H1 (cell line): Measurements from ENCODE around the gene C2orf81.
A peak's percentile ranks its signal among the peaks of the same experiment; 100 is the strongest.

Source experiments
- CEBPB ChIP-seq: IDR thresholded peaks from 2 replicates; pipeline ENCODE4 v1.6.1; 2012; ENCODE audit warnings: low read depth, low read length
- CHD2 ChIP-seq: IDR thresholded peaks from 2 replicates; pipeline ENCODE4 v1.6.1; 2012; ENCODE audit warnings: low read length, improper control_type of control experiment
- CTCF ChIP-seq, 3 experiments: IDR thresholded peaks; 1 replicate in 2 of 3; 2 replicates in 1 of 3; pipeline versions ENCODE4 v1.5.1 to v1.6.1; 2011; ENCODE audit warnings: low read length in 3 of 3, mild to moderate bottlenecking in 3 of 3, inconsistent platforms in 2 of 3, low read depth in 1 of 3, moderate library complexity in 1 of 3; ENCODE audit not compliant: insufficient read depth in 1 of 3; ENCODE audit errors: control extremely low read depth in 1 of 3
- EZH2 ChIP-seq: fragments of 200-600 bp; sonication (generic); IDR thresholded peaks from 2 replicates; pipeline ENCODE4 v1.7.1; 2012; ENCODE audit warnings: low read depth, mild to moderate bottlenecking, moderate library complexity, low read length, inconsistent platforms; ENCODE audit not compliant: severe bottlenecking
- JUND ChIP-seq: IDR thresholded peaks from 2 replicates; pipeline ENCODE4 v1.6.1; 2011; ENCODE audit warnings: mild to moderate bottlenecking, improper control_type of control experiment, low read length
- NANOG ChIP-seq: IDR thresholded peaks from 2 replicates; pipeline ENCODE4 v1.6.1; 2011; ENCODE audit warnings: low read length, low read depth, mild to moderate bottlenecking, inconsistent platforms; ENCODE audit not compliant: insufficient read depth, poor library complexity, severe bottlenecking
- SIN3A ChIP-seq, 2 experiments: IDR thresholded peaks in 1 of 2; conservative IDR thresholded peaks in 1 of 2; 2 replicates each; pipeline ENCODE4 v1.6.1; 2011 to 2012; ENCODE audit warnings: low read length in 2 of 2, improper control_type of control experiment in 1 of 2, low read depth in 1 of 2, mild to moderate bottlenecking in 1 of 2
- SP1 ChIP-seq: IDR thresholded peaks from 2 replicates; pipeline ENCODE4 v1.6.1; 2011; ENCODE audit warnings: low read depth, low read length

GRCh38 chr2:74391580-74392448 is 29.6 kb downstream of the C2orf81 start:
- TF ChIP-seq JUND (no peak), NANOG (no peak), CHD2 (no peak), EZH2 (no peak), SP1 (peak; percentile 30), CEBPB (no peak), SIN3A (conservative IDR thresholded peaks at IDR 0.05 in 1 of 2, IDR thresholded peaks at IDR 0.05 in 1 of 2; ENCODE audit: low read depth in 1 of 2, low read length in 2 of 2) (no peak; a peak in 1 of 4 replicates), CTCF (IDR thresholded peaks at IDR 0.05; ENCODE audit: control extremely low read depth in 1 of 3, insufficient read depth in 1 of 3, low read depth in 1 of 3, low read length in 3 of 3) (peak; percentile 75 to 98 (median 97))
